ENCODE measurements around the gene BPTF. TPM values are rescaled to one million over a fixed set of nuclear protein-coding genes. Genes with fewer than 3 reads are reported as not detected.
"Not testable (repeated sequence)": the region's sequence is repeated elsewhere in the genome, so short reads cannot be mapped to it uniquely, and the experiment has no call there.

Gene BPTF
- polyA plus RNA-seq, 1 experiment: 34.8 TPM

GRCh38 chr17:67891481-67892119 is 66.3 kb downstream of the BPTF start:
- POLR2A ChIA-PET: no interaction called here
- Histone ChIP-seq H3K36me3 (ENCODE audit: control insufficient read depth, insufficient read depth, low read length) (peaks cover 5% of the 10 kb centered on the region), H3K4me3 (ENCODE audit: low read depth, low read length) (no peak overlapping the region), H3K27me3 (ENCODE audit: control insufficient read depth, insufficient read depth, low read length) (no peaks in the 10 kb centered on the region)
- CTCF ChIA-PET: interaction anchor here (0.6 to 2.7 kb wide), 9 partner anchors 9 to 320 kb away, joined by 3 to 13 read pairs (median 3); no protein-coding TSS in a partner anchor
- peak; percentile 47 for DNase-seq (ENCODE audit: low read depth)
- peak; percentile 47 for TF ChIP-seq CTCF (IDR thresholded peaks at IDR 0.05; ENCODE audit: insufficient read depth, low read depth, low read length)

GRCh38 chr17:67902511-67903231 is 77.4 kb downstream of the BPTF start:
- POLR2A ChIA-PET: no interaction called here
- CTCF ChIA-PET: interaction anchor here (0.8 kb wide), 1 partner anchor 46 kb away, joined by 3 read pairs; no protein-coding TSS in a partner anchor

GRCh38 chr17:67905298-67905697 is 80.0 kb downstream of the BPTF start:
- H3K4me3 ChIP-seq (ENCODE audit: low read depth, low read length); POLR2A ChIA-PET; H3K36me3 ChIP-seq (ENCODE audit: control insufficient read depth, insufficient read depth, low read length); H3K27me3 ChIP-seq (ENCODE audit: control insufficient read depth, insufficient read depth, low read length); DNase-seq (ENCODE audit: low read depth); CTCF ChIA-PET: not testable (repeated sequence)

More at GRCh38 chr17:67902511-67903231, 77.4 kb downstream of the BPTF start:
- Histone ChIP-seq H3K4me3 (ENCODE audit: low read depth, low read length) (no peak overlapping the region), H3K27me3 (ENCODE audit: control insufficient read depth, insufficient read depth, low read length) (no peaks in the 10 kb centered on the region), H3K36me3 (ENCODE audit: control insufficient read depth, insufficient read depth, low read length) (peaks cover 5% of the 10 kb centered on the region)
- no peak for TF ChIP-seq CTCF (IDR thresholded peaks at IDR 0.05; ENCODE audit: insufficient read depth, low read depth, low read length)
- DNase-seq (ENCODE audit: low read depth): no peak

GRCh38 chr17:67910117-67910803 is 85.0 kb downstream of the BPTF start:
- H3K36me3 ChIP-seq (ENCODE audit: control insufficient read depth, insufficient read depth, low read length); H3K27me3 ChIP-seq (ENCODE audit: control insufficient read depth, insufficient read depth, low read length); DNase-seq (ENCODE audit: low read depth); POLR2A ChIA-PET; H3K4me3 ChIP-seq (ENCODE audit: low read depth, low read length): not testable (repeated sequence)
- CTCF ChIA-PET: interaction anchor here (1.6 kb wide), 1 partner anchor 9 kb away, joined by 3 read pairs; no protein-coding TSS in a partner anchor

- POLR2A ChIA-PET: no interaction called here
- Histone ChIP-seq H3K27me3 (ENCODE audit: control insufficient read depth, insufficient read depth, low read length) (no peaks in the 10 kb centered on the region), H3K4me3 (ENCODE audit: low read depth, low read length) (no peak overlapping the region), H3K36me3 (ENCODE audit: control insufficient read depth, insufficient read depth, low read length) (peaks cover 3% of the 10 kb centered on the region)
- CTCF ChIA-PET: no interaction called here
- no peak for TF ChIP-seq CTCF (IDR thresholded peaks at IDR 0.05; ENCODE audit: insufficient read depth, low read depth, low read length)
- no peak for DNase-seq (ENCODE audit: low read depth)
Measured at GRCh38 chr17:67911059-67911782, 85.9 kb downstream of the BPTF start.

Measured in BJ (cell line).